ENCODE results near the gene FRG1. TPM values are rescaled to one million over a fixed set of nuclear protein-coding genes. Genes with fewer than 3 reads are reported as not detected.
A peak's percentile ranks its signal among the peaks of the same experiment; 100 is the strongest.

The FRG1 gene
- total RNA-seq, 1 experiment from 2014 or later: 23.1 TPM

DNA sequence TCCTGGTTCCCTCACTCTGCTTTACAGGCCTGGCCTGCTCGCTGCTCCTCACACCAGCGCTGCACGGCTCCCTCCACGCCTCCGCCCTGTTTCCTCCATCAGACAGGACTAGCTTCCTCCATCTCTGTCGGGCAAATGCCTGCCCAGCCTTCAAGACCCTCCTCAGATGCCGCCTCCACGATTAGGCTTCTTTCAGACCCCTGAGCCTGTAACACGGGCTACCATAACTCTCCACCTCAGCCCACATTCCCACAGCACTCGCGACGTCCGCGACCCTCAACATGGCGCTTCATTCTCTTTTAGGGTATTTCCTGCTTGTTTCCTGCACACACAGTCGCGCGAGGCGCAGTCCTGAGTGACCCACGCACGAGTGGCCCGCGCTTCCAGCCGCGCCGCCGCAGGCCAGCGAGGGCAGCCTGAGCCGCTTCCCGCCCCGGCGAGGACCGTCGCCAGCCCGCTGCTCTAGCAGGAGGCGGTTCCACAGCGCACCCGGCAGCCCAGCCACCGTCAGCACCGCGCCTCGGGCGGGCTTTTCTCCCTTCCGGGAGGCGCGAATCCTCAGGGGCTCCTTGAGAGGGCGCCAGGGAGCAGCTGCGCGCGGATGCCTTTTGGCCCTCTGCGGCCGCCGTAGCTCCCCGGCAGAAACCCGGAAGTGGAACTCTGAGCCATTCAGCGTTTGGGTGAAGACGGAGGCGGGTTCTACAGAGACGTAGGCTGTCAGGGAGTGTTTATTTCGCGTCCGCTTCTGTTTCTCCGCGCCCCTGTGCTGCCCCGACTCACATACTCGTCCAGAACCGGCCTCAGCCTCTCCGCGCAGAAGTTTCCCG is at the start of gene FRG1 (continued):
- TF ChIP-seq GABPB1 (CRISPR knock-in tag; IDR thresholded peaks at IDR 0.05) (peak; percentile 80), ZNF232 (CRISPR knock-in tag; IDR thresholded peaks at IDR 0.05) (0 out of 2 replicates have a peak, but pooled peaks have one; percentile 69), ZNF121 (CRISPR knock-in tag; IDR thresholded peaks at IDR 0.05) (peak; percentile 98), TEAD4 (CRISPR knock-in tag; IDR thresholded peaks at IDR 0.05) (no peak), ELF4 (CRISPR knock-in tag; IDR thresholded peaks at IDR 0.05; ENCODE audit: low read depth) (no peak), ZNF671 (CRISPR knock-in tag; IDR thresholded peaks at IDR 0.05) (no peak), TEAD1 (CRISPR knock-in tag; IDR thresholded peaks at IDR 0.05) (peak; percentile 80; the same call in 1 of the 2 replicates), TP53 (CRISPR knock-in tag; IDR thresholded peaks at IDR 0.05) (no peak), ZBTB21 (CRISPR knock-in tag; IDR thresholded peaks at IDR 0.05; ENCODE audit: borderline replicate concordance) (no peak)
- TF ChIP-seq, protein P1, sequence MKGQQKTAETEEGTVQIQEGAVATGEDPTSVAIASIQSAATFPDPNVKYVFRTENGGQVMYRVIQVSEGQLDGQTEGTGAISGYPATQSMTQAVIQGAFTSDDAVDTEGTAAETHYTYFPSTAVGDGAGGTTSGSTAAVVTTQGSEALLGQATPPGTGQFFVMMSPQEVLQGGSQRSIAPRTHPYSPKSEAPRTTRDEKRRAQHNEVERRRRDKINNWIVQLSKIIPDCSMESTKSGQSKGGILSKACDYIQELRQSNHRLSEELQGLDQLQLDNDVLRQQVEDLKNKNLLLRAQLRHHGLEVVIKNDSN (CRISPR knock-in tag; IDR thresholded peaks at IDR 0.05): no peak
- TF ChIP-seq, protein P2, sequence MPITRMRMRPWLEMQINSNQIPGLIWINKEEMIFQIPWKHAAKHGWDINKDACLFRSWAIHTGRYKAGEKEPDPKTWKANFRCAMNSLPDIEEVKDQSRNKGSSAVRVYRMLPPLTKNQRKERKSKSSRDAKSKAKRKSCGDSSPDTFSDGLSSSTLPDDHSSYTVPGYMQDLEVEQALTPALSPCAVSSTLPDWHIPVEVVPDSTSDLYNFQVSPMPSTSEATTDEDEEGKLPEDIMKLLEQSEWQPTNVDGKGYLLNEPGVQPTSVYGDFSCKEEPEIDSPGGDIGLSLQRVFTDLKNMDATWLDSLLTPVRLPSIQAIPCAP (CRISPR knock-in tag; IDR thresholded peaks at IDR 0.05): peak; percentile 76; the same call in 1 of the 2 replicates
- TF ChIP-seq, protein P3, sequence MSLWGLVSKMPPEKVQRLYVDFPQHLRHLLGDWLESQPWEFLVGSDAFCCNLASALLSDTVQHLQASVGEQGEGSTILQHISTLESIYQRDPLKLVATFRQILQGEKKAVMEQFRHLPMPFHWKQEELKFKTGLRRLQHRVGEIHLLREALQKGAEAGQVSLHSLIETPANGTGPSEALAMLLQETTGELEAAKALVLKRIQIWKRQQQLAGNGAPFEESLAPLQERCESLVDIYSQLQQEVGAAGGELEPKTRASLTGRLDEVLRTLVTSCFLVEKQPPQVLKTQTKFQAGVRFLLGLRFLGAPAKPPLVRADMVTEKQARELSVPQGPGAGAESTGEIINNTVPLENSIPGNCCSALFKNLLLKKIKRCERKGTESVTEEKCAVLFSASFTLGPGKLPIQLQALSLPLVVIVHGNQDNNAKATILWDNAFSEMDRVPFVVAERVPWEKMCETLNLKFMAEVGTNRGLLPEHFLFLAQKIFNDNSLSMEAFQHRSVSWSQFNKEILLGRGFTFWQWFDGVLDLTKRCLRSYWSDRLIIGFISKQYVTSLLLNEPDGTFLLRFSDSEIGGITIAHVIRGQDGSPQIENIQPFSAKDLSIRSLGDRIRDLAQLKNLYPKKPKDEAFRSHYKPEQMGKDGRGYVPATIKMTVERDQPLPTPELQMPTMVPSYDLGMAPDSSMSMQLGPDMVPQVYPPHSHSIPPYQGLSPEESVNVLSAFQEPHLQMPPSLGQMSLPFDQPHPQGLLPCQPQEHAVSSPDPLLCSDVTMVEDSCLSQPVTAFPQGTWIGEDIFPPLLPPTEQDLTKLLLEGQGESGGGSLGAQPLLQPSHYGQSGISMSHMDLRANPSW (CRISPR knock-in tag; conservative IDR thresholded peaks at IDR 0.05; ENCODE audit: low read depth): no peak
- TF ChIP-seq, protein P4, sequence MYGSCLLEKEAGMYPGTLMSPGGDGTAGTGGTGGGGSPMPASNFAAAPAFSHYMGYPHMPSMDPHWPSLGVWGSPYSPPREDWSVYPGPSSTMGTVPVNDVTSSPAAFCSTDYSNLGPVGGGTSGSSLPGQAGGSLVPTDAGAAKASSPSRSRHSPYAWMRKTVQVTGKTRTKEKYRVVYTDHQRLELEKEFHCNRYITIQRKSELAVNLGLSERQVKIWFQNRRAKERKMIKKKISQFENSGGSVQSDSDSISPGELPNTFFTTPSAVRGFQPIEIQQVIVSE (CRISPR knock-in tag; IDR thresholded peaks at IDR 0.05; ENCODE audit: borderline replicate concordance): no peak
- TF ChIP-seq, protein P5, sequence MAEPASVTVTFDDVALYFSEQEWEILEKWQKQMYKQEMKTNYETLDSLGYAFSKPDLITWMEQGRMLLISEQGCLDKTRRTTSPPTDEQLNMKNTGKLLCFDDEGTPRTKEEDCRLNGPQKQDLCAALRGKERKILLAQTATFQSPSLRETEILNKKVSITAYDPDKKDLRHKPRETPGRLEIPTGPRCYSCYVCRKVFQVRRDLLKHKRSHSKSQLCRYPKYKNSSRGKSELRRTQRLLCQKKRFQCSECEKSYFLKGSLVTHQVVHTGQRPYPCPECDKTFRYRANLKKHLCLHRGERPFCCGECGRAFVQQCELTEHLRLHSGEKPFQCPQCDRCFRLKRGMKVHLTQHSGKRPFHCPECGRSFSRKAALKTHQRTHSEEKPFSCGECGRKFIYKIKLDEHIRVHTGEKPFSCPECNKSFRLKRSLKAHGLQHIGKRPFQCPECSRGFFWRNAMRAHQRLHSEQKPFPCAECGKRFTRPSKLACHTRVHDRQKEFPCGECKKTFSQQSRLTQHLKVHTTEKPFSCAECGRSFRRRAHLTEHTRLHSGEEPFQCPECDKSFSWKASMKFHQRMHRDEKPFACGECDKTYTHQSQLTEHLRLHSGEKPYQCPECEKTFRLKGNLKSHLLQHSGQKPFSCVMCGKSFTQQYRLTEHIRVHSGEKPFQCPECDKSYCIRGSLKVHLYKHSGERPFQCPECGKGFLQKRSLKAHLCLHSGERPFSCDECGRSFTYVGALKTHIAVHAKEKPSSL (CRISPR knock-in tag; conservative IDR thresholded peaks at IDR 0.05): no peak

DNA sequence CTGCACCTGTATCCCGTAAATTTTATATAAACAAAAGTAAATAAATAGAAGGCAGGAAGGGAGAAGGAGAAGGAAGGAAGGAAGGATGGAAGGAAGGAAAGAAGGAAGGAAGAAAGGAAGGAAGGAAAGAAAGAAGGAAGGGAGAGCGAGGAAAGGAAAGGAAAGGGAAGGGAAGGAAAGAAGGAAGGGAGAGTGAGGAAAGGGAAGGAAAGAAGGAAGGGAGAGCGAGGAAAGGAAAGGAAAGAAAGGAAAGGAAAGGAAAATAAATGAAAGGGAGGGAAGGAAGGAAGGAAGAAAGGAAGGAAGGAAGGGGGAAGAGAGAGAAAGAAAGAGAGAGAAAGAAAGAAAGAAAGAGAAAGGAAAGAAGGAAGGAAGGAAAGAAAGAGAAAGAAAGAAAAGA is 43.0 kb upstream of the FRG1 start:
- Mint-ChIP-seq H3K4me1 (no peaks in the 10 kb centered on the region), H3K9me3 (peaks cover 69% of the 10 kb centered on the region)

More for the DNA sequence above, 43.0 kb upstream of the FRG1 start:
- Mint-ChIP-seq H3K27me3 (ENCODE audit: low read depth) (peaks cover 7% of the 10 kb centered on the region; the same call in 1 of the 2 replicates), H3K36me3 (peaks cover 31% of the 10 kb centered on the region), H3K4me3 (no peak overlapping the region), H3K27ac (no peak overlapping the region)
- TF ChIP-seq RORB (CRISPR knock-in tag; IDR thresholded peaks at IDR 0.05) (no peak), SMAD4 (CRISPR knock-in tag; IDR thresholded peaks at IDR 0.05) (no peak), CBFB (CRISPR knock-in tag; IDR thresholded peaks at IDR 0.05; ENCODE audit: low read depth) (no peak), EMX1 (CRISPR knock-in tag; IDR thresholded peaks at IDR 0.05) (no peak), NFYB (CRISPR knock-in tag; conservative IDR thresholded peaks at IDR 0.05; ENCODE audit: low read depth) (no peak)
- TF ChIP-seq, protein P6, sequence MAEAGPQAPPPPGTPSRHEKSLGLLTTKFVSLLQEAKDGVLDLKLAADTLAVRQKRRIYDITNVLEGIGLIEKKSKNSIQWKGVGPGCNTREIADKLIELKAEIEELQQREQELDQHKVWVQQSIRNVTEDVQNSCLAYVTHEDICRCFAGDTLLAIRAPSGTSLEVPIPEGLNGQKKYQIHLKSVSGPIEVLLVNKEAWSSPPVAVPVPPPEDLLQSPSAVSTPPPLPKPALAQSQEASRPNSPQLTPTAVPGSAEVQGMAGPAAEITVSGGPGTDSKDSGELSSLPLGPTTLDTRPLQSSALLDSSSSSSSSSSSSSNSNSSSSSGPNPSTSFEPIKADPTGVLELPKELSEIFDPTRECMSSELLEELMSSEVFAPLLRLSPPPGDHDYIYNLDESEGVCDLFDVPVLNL (CRISPR knock-in tag; IDR thresholded peaks at IDR 0.05; ENCODE audit: borderline replicate concordance, low read depth): no peak
- TF ChIP-seq, protein P7, sequence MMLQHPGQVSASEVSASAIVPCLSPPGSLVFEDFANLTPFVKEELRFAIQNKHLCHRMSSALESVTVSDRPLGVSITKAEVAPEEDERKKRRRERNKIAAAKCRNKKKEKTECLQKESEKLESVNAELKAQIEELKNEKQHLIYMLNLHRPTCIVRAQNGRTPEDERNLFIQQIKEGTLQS (CRISPR knock-in tag; conservative IDR thresholded peaks at IDR 0.05): no peak
- TF ChIP-seq, protein P8, sequence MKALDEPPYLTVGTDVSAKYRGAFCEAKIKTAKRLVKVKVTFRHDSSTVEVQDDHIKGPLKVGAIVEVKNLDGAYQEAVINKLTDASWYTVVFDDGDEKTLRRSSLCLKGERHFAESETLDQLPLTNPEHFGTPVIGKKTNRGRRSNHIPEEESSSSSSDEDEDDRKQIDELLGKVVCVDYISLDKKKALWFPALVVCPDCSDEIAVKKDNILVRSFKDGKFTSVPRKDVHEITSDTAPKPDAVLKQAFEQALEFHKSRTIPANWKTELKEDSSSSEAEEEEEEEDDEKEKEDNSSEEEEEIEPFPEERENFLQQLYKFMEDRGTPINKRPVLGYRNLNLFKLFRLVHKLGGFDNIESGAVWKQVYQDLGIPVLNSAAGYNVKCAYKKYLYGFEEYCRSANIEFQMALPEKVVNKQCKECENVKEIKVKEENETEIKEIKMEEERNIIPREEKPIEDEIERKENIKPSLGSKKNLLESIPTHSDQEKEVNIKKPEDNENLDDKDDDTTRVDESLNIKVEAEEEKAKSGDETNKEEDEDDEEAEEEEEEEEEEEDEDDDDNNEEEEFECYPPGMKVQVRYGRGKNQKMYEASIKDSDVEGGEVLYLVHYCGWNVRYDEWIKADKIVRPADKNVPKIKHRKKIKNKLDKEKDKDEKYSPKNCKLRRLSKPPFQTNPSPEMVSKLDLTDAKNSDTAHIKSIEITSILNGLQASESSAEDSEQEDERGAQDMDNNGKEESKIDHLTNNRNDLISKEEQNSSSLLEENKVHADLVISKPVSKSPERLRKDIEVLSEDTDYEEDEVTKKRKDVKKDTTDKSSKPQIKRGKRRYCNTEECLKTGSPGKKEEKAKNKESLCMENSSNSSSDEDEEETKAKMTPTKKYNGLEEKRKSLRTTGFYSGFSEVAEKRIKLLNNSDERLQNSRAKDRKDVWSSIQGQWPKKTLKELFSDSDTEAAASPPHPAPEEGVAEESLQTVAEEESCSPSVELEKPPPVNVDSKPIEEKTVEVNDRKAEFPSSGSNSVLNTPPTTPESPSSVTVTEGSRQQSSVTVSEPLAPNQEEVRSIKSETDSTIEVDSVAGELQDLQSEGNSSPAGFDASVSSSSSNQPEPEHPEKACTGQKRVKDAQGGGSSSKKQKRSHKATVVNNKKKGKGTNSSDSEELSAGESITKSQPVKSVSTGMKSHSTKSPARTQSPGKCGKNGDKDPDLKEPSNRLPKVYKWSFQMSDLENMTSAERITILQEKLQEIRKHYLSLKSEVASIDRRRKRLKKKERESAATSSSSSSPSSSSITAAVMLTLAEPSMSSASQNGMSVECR (CRISPR knock-in tag; IDR thresholded peaks at IDR 0.05; ENCODE audit: borderline replicate concordance): no peak
- TF ChIP-seq, protein P9, sequence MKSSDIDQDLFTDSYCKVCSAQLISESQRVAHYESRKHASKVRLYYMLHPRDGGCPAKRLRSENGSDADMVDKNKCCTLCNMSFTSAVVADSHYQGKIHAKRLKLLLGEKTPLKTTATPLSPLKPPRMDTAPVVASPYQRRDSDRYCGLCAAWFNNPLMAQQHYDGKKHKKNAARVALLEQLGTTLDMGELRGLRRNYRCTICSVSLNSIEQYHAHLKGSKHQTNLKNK (CRISPR knock-in tag; IDR thresholded peaks at IDR 0.05): no peak
- POLR2A ChIA-PET: no interaction called here
- DNase-seq (ENCODE audit: low spot score) (no peak), ATAC-seq (no peak)
- CTCF ChIA-PET: no interaction called here

All from WTC11 (cell line).